Ascending aorta (tissue), 2 donors: ENCODE data around the gene LRRC3B. TPM values are rescaled to one million over a fixed set of nuclear protein-coding genes. Genes with fewer than 3 reads are reported as not detected.

ENCODE experiments used
- DNase-seq, 2 donors: peaks; one replicate each; pipeline ENCODE4 v3.0.0-alpha.2; 2019; ENCODE audit warnings: low spot score in 2 of 2
- H3K27ac ChIP-seq, 2 donors: fragments of 200-600 bp; sonication (generic); one replicate each; pipeline ENCODE4 v1.5.1; 2016 to 2017; ENCODE audit warnings: mild to moderate bottlenecking in 1 of 2
- H3K27me3 ChIP-seq: fragments of 200-600 bp; sonication (generic); one replicate; pipeline ENCODE4 v1.5.1; 2017
- H3K36me3 ChIP-seq, 2 donors: fragments of 200-600 bp; sonication (generic); one replicate each; pipeline ENCODE4 v1.5.1; 2016
- H3K4me1 ChIP-seq, 2 donors: fragments of 200-600 bp; sonication (generic); one replicate each; pipeline ENCODE4 v1.5.1; 2016 to 2017; ENCODE audit warnings: mild to moderate bottlenecking in 1 of 2
- H3K4me3 ChIP-seq, 2 donors: fragments of 200-600 bp; sonication (generic); one replicate each; pipeline ENCODE4 v1.5.1; 2016 to 2017; ENCODE audit warnings: mild to moderate bottlenecking in 1 of 2
- H3K9me3 ChIP-seq, 2 donors: fragments of 200-600 bp; sonication (generic); one replicate each; pipeline ENCODE4 v1.5.1; 2016
- intact Hi-C: fragments of 100-400 bp; cut with DNase I; formaldehyde crosslinking; loops from one replicate; pipeline ENCODE4 v1.15.1; 2023
- total RNA-seq: library from RNA; depleted of rRNA; stranded (reverse); fragments of >200 nt; gene quantifications from one replicate; pipeline ENCODE4 v1.1.0, GENCODE V29; 2016
- TF ChIP-seq, protein P1 (sequence below), 3 experiments: fragments of 200-600 bp in 2 of 3; fragments of 450-650 bp in 1 of 3; sonication (generic) in 2 of 3; IDR thresholded peaks; one replicate each; pipeline ENCODE4 v1.5.1; 2016 to 2019; ENCODE audit warnings: antibody characterized with exemption in 3 of 3, mild to moderate bottlenecking in 1 of 3, moderate library complexity in 1 of 3

The LRRC3B gene
- total RNA-seq, 1 donor from 2014 or later = not detected

DNA sequence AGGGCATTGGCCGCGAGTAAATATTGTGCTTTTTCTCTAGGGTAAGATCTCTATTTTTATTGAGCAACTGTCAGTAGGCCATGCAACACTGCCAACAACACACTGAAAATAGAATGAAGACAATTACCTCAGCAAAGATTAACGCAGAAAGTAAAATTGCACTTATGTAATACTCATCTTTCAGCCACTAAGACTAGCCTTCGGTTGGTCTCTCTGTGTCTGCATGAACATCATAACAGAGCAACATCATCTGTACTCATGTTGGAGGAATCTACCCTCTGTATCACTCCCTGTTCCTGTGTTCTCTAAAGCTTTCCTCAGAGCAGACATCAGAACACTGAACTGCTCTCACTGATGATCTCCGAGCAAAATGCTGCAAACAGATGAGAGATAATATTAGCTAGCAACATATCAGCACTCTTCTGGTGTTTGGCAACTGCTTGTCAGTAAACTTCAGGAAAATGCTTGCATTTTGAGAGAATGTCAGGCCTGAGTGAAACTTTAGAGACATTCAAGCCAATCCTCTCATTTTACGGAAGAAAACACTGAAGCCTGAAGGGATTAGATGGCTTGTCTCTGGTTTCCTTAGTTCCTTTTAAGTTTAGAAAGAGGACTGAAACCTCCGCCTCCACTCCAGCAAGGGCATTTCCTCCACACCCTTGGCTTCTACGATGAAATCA is 8.4 kb upstream of the LRRC3B start:
- no peak overlapping the region for H3K27ac ChIP-seq
- TF ChIP-seq, protein P1, sequence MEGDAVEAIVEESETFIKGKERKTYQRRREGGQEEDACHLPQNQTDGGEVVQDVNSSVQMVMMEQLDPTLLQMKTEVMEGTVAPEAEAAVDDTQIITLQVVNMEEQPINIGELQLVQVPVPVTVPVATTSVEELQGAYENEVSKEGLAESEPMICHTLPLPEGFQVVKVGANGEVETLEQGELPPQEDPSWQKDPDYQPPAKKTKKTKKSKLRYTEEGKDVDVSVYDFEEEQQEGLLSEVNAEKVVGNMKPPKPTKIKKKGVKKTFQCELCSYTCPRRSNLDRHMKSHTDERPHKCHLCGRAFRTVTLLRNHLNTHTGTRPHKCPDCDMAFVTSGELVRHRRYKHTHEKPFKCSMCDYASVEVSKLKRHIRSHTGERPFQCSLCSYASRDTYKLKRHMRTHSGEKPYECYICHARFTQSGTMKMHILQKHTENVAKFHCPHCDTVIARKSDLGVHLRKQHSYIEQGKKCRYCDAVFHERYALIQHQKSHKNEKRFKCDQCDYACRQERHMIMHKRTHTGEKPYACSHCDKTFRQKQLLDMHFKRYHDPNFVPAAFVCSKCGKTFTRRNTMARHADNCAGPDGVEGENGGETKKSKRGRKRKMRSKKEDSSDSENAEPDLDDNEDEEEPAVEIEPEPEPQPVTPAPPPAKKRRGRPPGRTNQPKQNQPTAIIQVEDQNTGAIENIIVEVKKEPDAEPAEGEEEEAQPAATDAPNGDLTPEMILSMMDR (IDR thresholded peaks at IDR 0.05) = no peak
- no peaks in the 10 kb centered on the region for H3K27me3 ChIP-seq
- intact Hi-C loops = no loop called here
- H3K36me3 ChIP-seq = no peaks in the 10 kb centered on the region
- H3K4me1 ChIP-seq = no peaks in the 10 kb centered on the region
- DNase-seq = no peak
- H3K9me3 ChIP-seq = no peaks in the 10 kb centered on the region
- no peak overlapping the region for H3K4me3 ChIP-seq

DNA sequence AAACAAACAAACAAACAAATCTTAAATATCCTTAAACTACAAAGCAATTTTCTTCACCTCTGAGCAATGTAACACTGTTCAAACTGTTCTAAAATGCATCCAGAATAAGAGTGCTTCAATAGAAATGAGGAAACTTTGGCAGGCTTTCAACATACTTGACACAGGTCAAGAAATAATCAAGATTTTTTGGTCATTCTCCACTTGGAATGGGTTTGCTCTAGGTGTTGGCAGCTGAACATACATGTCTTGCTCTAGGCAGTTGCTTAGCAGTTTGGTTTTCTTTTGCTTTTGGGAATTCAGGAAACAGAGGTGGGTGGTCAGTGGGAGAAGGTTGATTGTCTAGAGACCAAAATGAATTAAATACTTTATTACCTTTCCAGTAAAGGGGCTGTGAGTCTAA is 1.4 kb upstream of the LRRC3B start:
- no peak for DNase-seq
- Histone ChIP-seq H3K36me3 (no peaks in the 10 kb centered on the region), H3K4me3 (no peak overlapping the region), H3K27ac (no peak overlapping the region), H3K9me3 (no peaks in the 10 kb centered on the region), H3K27me3 (no peaks in the 10 kb centered on the region), H3K4me1 (peaks cover 0 to 4% of the 10 kb centered on the region in 2 donors)
- TF ChIP-seq, protein P1 (IDR thresholded peaks at IDR 0.05) = no peak
- intact Hi-C loops = no loop called here

DNA sequence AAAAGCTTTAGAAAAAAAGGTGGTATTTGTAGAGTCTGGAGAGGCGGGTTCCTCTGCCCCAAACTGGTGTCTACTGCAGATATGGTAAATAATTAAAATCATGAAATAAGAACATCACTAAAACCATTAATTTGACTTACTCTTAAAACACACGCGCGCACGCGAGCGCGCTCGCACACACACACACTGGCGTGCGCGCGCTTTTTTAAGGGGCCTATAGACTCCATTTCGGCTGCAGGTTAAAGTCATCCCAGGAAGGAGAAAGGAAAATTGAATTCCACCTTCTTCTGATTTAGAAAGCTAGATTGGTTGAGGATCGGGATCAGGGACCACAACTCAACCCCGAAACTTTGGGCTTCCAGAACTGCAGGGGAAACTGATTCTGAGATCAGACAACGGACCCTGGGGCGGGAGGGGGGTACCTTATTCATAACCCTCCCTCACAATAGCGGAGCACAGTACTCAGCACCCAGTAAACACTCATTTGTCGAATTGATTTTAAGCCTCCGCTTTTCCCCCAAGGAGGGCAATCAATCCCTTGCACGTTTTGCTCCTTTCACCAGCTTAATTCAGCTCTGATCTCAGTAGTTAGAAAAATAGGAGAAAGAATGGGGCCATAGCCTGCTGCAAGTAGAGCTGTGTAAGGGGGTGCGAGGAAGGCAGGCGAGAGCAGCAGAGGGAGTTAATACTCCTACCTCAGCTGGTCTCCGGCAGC is 509 bp upstream of the LRRC3B start:
- Histone ChIP-seq H3K36me3 (no peaks in the 10 kb centered on the region), H3K4me3 (peak overlapping the region; percentile 47 to 48), H3K9me3 (no peaks in the 10 kb centered on the region), H3K27ac (no peak overlapping the region), H3K4me1 (peaks cover 0 to 4% of the 10 kb centered on the region in 2 donors), H3K27me3 (no peaks in the 10 kb centered on the region)
- TF ChIP-seq, protein P1 (IDR thresholded peaks at IDR 0.05) = no peak
- intact Hi-C loops = no loop called here
- no peak for DNase-seq

DNA sequence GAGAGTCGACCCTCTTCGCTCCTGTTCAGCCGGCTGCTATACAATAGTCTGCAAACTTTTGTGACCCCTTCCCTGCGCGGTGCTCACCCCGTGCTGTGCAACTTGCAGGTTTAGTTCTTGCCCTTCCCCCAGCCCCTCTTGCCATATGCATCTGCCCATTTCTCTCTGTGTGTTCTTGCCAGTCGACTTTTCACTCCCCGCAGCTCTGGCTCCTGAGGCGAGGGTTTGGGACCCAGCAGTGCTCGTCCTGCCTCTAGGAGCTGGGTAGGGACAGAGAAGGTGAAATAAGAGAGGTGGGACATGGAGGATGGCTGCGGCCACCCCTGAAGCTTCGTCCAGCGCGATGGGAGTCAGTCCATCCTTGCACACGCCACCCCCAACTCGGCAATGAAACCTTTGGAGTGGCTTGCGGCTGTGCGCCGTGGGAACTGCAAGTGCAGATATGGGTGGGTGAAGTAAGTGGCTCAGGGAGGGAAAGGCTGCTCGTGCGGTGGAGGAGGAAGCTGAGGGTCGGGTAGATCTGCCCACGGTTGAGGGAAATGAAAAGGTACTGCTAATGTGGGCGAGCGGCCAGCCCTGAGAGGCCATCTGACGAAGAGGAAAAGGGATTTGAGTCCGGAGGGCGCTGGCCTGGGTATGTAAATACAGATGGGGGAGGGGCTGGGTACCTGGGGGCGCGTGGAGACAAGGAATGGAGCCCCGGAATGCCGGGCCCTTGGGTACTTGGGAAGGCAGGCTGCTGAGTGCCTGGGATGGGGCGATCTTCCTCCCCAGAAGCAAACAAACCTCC is 1.0 kb downstream of the LRRC3B start:
- TF ChIP-seq, protein P1 (IDR thresholded peaks at IDR 0.05) = no peak
- DNase-seq = no peak
- H3K4me3 ChIP-seq = peak overlapping the region in 1 of 2 donors; percentile 48
- H3K27me3 ChIP-seq = no peaks in the 10 kb centered on the region
- H3K9me3 ChIP-seq = no peaks in the 10 kb centered on the region
- H3K27ac ChIP-seq = no peak overlapping the region
- no peaks in the 10 kb centered on the region for H3K36me3 ChIP-seq
- H3K4me1 ChIP-seq = peaks cover 0 to 4% of the 10 kb centered on the region in 2 donors
- intact Hi-C loops = no loop called here

DNA sequence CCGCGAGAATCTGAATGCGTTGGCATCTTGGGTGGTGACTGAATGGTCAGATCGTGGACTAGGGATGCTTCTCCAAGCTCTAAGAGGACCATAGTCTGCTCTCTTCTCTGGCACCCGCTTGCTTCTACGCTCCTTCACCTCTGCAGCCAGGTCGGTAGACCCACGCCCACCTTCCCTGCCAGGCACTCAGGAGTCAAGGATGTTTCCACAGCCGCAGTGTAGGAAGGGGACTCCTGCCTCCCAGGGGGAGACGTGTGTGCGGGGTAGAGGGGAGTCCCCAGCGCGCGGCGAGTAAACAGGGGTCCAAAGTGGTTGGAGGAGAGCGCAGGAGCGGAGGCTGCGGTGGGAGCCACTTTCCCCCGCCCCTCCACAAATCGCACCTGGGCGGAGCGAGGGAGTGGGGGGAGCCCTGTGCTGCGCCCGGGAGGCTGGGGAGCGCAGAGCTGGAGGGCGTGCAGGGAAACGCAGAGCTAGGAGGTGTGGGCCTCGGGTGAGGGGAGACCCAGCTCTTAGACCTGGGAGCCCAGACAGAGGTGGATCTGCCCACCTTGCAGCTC is 1.7 kb downstream of the LRRC3B start:
- peaks cover 0 to 4% of the 10 kb centered on the region in 2 donors for H3K4me1 ChIP-seq
- peak overlapping the region in 1 of 2 donors; percentile 48 for H3K4me3 ChIP-seq
- intact Hi-C loops = no loop called here
- no peaks in the 10 kb centered on the region for H3K27me3 ChIP-seq
- H3K9me3 ChIP-seq = no peaks in the 10 kb centered on the region
- no peak overlapping the region for H3K27ac ChIP-seq
- no peaks in the 10 kb centered on the region for H3K36me3 ChIP-seq
- no peak for DNase-seq
- TF ChIP-seq, protein P1 (IDR thresholded peaks at IDR 0.05) = no peak
